Aorta (tissue), 5 donors: Measurements from ENCODE around the gene SFT2D1. TPM values are rescaled to one million over a fixed set of nuclear protein-coding genes. Genes with fewer than 3 reads are reported as not detected.
A peak's percentile ranks its signal among the peaks of the same experiment; 100 is the strongest.

Source experiments
- ATAC-seq: fragments of 200-7000 bp; cut with Tn5 transposase; one replicate; pipeline ENCODE4 v1.9.1; 2022; ENCODE audit warnings: moderate library complexity; ENCODE audit not compliant: low FRiP score
- DNase-seq, 2 donors: peaks; one replicate each; pipeline ENCODE4 v3.0.0-alpha.2; 2020
- H3K27ac ChIP-seq, 2 donors: one replicate each; pipeline ENCODE4 v1.5.1; 2013; ENCODE audit warnings: low read length in 2 of 2, mild to moderate bottlenecking in 2 of 2, moderate library complexity in 2 of 2, control low read depth in 1 of 2, inconsistent platforms in 1 of 2, low read depth in 1 of 2
- H3K27me3 ChIP-seq, 2 donors: one replicate each; pipeline ENCODE4 v1.6.1; 2013; ENCODE audit warnings: control low read depth in 1 of 2, low read length in 1 of 2, mild to moderate bottlenecking in 1 of 2, moderate library complexity in 1 of 2; ENCODE audit not compliant: insufficient read depth in 2 of 2, control insufficient read depth in 1 of 2
- H3K36me3 ChIP-seq, 2 donors: one replicate each; pipeline ENCODE4 v1.6.1; 2013; ENCODE audit warnings: control low read depth in 1 of 2, low read length in 1 of 2, mild to moderate bottlenecking in 1 of 2; ENCODE audit not compliant: insufficient read depth in 2 of 2, control insufficient read depth in 1 of 2
- H3K4me1 ChIP-seq, 2 donors: one replicate each; pipeline ENCODE4 v1.6.1; 2013; ENCODE audit warnings: low read length in 2 of 2, control low read depth in 1 of 2, mild to moderate bottlenecking in 1 of 2, moderate library complexity in 1 of 2; ENCODE audit not compliant: insufficient read depth in 2 of 2, control insufficient read depth in 1 of 2
- H3K4me3 ChIP-seq, 2 donors: one replicate each; pipeline ENCODE4 v1.5.1; 2013; ENCODE audit warnings: low read length in 2 of 2, control low read depth in 1 of 2, mild to moderate bottlenecking in 1 of 2
- H3K9me3 ChIP-seq: one replicate; pipeline ENCODE4 v1.6.1; 2013; ENCODE audit warnings: mild to moderate bottlenecking, low read length; ENCODE audit not compliant: control insufficient read depth
- WGBS, 2 donors: extraction: QIAGEN DNeasy Blood & Tissue Kit; methylation state at CpG; one replicate each; pipeline ENCODE4 v1.1.7; 2013; 5-methylcytosine and 5-hydroxymethylcytosine counted together
- intact Hi-C, 2 donors: fragments of 100-400 bp; cut with DNase I; formaldehyde crosslinking; loops; one replicate each; pipeline versions ENCODE4 v1.14.2 to v1.15.0; 2022
- polyA plus RNA-seq, 2 donors: library from polyadenylated mRNA; stranded (reverse); fragments of 200-250 nt; gene quantifications; one replicate each; pipeline ENCODE4 v1.2.3, GENCODE V29; 2013
- total RNA-seq, 2 donors: library from RNA; stranded (reverse); fragmentation: NEBNext Ultra II Directional; extraction: Animal tissue kit (Norgen Biotek cat#: 25700); gene quantifications; one replicate each; pipeline ENCODE4 v1.2.1, GENCODE V29; 2021
- donor health status: healthy with polysubstance abuse.
- donor health status: Bipolar disorder and iron deficiency.
- donor health status: DM: no; HTN: no; CAD: no.
- donor health status: DM: no; HTN: no; CAD: no.
- donor health status: DM: yes; HTN: yes; CAD: no.

The SFT2D1 gene
- total and polyA plus RNA-seq, 4 donors: 36.5 to 53.5 (median 37.2) TPM

DNA sequence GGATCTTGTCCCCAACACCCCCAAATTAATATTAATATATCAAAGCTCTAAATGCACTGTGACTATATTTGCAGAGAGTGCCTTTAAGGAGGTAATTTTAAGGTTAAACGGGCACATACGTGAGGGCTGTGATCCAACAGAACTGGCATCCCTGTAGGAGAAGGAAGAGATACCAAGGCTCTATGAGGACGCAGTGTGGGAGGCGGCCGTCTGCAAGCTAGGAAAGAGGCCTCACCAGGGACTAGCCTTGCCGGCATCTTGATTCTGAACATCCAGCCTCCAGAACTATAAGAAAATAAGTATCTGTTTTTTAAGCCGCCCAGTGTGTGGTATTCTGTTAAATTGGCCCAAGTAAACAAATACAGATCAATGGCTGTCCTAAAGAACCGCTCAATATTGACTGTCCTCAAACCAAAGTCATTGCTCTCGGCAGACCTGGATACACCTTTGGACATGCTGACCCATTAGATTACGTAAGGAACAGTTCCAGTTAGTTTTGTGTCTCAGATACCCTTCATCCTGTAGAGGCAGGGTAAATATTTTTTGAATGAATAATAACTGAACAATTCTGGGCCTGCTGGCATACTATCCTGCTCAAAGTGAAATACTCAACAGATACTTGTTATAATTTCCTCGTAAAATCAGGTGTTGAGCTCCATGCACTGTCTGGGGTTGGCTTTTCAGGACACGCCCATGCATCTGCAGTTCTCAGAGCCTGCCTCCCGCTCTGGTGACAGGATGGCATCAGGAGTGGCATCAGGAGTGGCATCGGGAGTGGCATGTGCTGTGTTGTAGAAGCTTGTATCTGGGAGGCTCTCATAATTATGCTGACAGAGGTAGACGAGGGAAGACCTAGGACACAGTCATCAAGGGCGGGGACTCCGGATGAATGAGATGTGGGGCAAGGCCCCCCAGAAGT is 40.5 kb downstream of the SFT2D1 start:
- H3K4me1 ChIP-seq: no peaks in the 10 kb centered on the region
- ATAC-seq: no peak
- WGBS, 2 donors: 89 to 90% methylated on average over 17 of the region's 17 CpGs
- no peaks in the 10 kb centered on the region for H3K36me3 ChIP-seq
- H3K4me3 ChIP-seq: no peak overlapping the region
- no peak for DNase-seq
- no peaks in the 10 kb centered on the region for H3K9me3 ChIP-seq
- H3K27ac ChIP-seq: no peak overlapping the region
- peaks cover 0 to 1% of the 10 kb centered on the region in 2 donors for H3K27me3 ChIP-seq
- intact Hi-C loops: no loop called here

DNA sequence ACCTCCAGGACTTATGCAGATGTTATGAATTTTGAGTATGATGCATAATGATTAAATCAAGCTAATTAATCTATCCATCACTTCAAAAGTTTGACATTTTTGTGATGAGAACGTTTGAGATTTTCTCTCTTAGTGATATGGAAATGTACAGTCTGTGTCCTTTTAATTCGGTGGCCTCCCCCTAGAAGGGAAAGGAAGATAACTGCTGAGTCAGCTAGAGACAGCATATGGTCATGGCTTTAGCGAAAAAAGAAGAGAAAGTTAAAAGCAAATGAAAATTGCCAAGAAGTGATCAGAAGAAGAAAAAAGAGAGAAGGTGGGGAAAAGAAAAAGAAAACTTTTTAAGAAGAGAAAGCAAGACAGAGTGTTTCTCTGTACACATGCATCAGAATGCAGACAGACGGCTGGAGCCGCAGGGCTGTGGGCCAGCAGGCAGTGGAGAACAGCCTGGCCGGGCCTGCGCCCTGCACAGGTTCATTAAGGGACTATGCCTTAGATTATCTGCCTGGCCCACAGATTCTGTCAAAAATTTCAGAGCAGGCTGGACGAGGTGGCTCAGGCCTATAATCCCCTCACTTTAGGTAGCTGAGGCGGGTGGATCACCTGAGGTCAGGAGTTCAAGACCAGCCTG is 41.9 kb downstream of the SFT2D1 start:
- Histone ChIP-seq H3K4me3 (no peak overlapping the region), H3K27ac (no peak overlapping the region), H3K4me1 (no peaks in the 10 kb centered on the region), H3K27me3 (peaks cover 0 to 1% of the 10 kb centered on the region in 2 donors), H3K9me3 (no peaks in the 10 kb centered on the region), H3K36me3 (no peaks in the 10 kb centered on the region)
- WGBS, 2 donors: 78 to 83% methylated on average over 9 of the region's 9 CpGs
- no peak for ATAC-seq
- intact Hi-C loops: no loop called here
- no peak for DNase-seq

DNA sequence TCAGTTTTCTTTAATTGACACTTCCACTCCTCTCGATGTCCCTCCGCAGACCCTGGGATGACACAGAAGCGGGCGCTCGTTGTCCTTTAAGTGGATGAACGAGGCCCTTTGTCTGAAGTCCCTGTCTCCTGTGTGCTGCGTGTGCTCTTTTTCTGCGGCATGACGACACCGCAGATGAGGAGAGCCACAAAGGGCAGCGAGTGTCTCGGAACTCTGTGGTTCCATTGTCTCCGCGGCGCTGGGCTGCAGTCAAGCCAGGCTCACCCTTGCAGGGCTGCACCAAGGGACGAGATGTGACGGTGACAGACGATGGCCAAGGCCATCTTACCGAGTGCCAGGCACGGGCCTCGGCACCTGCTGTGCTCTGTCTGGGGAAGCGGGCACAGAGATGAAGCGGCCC is 44.7 kb downstream of the SFT2D1 start:
- Histone ChIP-seq H3K4me3 (no peak overlapping the region), H3K9me3 (no peaks in the 10 kb centered on the region), H3K36me3 (no peaks in the 10 kb centered on the region), H3K4me1 (no peaks in the 10 kb centered on the region), H3K27ac (no peak overlapping the region), H3K27me3 (no peaks in the 10 kb centered on the region)
- intact Hi-C loops: no loop called here
- WGBS, 2 donors: 92 to 95% methylated on average over 23 of the region's 23 CpGs
- DNase-seq (no peak), ATAC-seq (no peak)

DNA sequence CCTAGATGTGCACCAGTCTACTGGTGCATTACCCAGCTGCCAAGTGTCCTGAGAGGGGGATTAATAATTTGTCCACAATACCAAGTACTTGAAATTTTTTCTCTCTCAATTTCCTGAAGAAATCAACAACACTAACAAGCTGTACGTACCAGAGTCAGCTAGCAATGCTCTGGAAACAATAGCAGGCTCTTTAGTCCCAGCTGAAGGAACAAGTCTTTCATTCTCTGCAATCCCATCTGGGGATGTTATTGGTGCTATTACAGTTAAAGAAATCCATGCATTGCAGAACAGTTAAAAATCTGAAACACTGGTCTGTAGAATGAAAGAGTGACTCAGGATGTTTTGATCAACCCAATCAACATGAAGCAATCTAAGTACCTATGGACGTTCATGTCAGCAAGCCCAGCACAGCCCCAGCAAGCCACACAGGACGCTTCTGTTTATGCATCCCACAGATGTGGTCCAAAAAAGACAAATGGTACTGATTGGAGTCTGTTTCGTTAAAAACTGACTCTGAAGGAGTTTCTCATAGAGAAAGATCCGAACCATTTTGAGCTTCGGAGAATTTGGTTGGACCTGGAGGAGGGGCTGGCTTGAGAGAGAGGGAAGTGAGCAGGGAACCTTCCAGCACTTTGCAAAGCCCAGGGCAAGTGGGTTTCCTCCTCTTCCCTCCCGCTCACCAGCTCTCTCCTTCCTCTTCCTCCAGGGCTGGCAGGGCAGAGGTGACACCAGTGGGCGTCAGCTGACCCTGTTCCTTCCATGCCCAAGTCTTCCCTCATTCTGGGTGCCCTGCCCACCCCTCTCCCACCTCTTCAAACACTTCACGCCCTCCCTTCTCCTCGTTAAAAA is 46.1 kb downstream of the SFT2D1 start:
- 84% methylated on average over 10 of the region's 10 CpGs for WGBS, 2 donors
- Histone ChIP-seq H3K27me3 (no peaks in the 10 kb centered on the region), H3K4me1 (no peaks in the 10 kb centered on the region), H3K9me3 (no peaks in the 10 kb centered on the region), H3K27ac (no peak overlapping the region), H3K36me3 (no peaks in the 10 kb centered on the region), H3K4me3 (no peak overlapping the region)
- no peak for DNase-seq
- no peak for ATAC-seq
- intact Hi-C loops: no loop called here

DNA sequence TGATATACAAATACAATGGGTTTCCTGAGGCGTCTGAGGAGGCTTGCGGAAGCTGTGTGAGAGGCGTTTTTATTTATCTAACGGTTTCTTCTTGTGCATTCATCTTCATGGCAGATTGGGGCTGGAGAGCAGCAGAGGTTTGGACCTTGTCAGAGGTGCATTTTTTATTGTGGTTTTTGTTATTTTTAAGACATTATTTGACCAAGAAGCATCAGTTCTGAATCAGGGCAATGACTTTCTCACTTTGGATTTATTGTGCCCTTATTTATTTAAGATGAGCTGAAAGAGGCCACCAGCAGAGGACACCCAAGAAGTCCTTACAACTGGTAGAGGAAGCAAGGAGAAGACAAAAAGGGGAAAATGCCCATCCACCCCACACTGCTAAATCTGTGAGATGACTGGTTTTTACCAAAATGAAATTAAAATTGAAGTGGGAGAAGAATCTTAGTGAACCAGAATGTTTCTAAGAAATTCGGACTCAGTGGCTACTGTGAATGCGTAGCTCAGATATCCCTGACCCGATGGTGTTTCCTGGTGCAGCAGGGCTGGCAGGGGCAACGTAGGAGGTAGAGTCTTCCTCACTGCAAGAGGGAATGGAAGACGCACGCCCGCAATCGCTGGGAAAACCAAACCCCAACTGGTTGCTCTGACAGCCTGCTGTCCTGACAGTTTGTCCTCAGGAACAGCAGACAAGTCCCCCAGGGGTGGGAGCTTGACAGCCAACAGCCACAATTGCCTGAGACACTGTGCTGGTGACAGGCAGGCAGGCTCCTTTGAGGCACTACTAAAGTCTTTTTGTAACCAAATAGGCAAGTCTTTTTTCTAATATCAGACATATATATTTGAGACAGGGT is 48.4 kb downstream of the SFT2D1 start:
- H3K36me3 ChIP-seq: no peaks in the 10 kb centered on the region
- 72 to 73% methylated on average over 12 of the region's 12 CpGs for WGBS, 2 donors
- ATAC-seq: no peak
- H3K27ac ChIP-seq: no peak overlapping the region
- intact Hi-C loops: no loop called here
- H3K4me1 ChIP-seq: no peaks in the 10 kb centered on the region
- H3K27me3 ChIP-seq: no peaks in the 10 kb centered on the region
- no peaks in the 10 kb centered on the region for H3K9me3 ChIP-seq
- no peak overlapping the region for H3K4me3 ChIP-seq
- DNase-seq: no peak

DNA sequence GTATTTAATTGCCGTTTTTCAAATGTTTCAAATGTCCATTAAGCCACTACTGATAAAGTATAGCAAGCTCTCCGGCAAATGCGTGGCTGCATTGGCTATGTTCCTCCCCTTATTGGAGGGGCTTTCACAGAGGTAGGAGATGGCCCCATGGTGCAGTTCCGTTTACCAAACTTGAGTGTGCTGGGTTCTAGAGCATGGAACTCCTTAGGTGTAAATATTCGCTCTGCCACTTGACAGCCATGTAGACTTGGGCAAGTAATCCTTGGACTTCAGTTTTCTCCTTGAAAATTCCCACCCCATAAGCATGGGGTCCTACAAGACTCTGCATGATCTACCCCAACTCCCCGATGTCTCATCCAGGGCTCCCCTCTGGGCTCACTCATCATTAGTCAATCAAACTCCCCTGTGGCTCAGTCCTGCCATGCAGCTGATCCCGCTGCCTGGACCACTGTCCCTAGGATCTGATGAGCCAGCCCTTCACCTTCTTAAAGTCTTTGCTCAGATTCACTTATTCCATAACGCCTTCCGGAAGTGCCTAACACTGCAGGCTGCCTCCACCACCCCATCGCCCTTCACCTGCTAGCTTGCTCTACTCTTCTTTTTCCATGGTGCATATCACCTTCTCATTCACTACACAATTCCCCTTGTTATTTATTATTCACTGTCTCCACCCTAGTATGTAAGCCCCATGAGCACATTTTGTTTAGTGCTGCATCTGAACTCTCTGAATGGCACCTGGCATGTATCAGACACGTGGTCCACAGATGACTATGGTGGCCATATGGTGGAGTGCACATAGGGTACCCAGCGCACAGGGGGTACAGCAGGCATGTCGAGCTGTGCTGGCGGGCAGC is 52.9 kb downstream of the SFT2D1 start:
- 90 to 93% methylated on average over 14 of the region's 14 CpGs for WGBS, 2 donors
- Histone ChIP-seq H3K4me3 (no peak overlapping the region), H3K27ac (no peak overlapping the region), H3K4me1 (no peaks in the 10 kb centered on the region), H3K9me3 (no peaks in the 10 kb centered on the region), H3K36me3 (no peaks in the 10 kb centered on the region), H3K27me3 (no peaks in the 10 kb centered on the region)
- DNase-seq (no peak), ATAC-seq (no peak)
- intact Hi-C loops: no loop called here

DNA sequence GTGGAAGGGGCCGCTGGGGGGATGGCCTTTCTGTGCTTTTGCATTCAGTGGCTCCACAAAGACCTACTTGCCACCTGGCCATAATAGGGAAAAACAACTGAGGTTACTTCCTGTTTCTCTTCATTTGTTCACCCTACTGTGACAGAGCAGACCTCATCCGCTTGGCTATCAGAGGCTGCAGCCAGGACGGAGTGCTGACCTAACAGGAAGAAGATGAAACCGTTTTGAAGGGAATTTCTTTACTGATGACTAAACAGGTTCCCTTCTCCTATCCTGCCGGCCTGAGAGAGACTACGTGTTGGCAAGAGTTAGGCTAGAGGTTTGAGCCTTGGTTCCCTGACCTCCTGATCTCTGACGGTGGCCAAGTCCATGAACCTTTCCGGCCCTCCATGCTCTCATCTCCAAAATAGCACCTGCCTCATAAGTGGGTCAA is 55.5 kb downstream of the SFT2D1 start:
- Histone ChIP-seq H3K4me3 (no peak overlapping the region), H3K27me3 (no peaks in the 10 kb centered on the region), H3K36me3 (no peaks in the 10 kb centered on the region), H3K27ac (no peak overlapping the region), H3K4me1 (no peaks in the 10 kb centered on the region), H3K9me3 (no peaks in the 10 kb centered on the region)
- no peak for DNase-seq
- intact Hi-C loops: no loop called here
- peak; percentile 15 for ATAC-seq
- WGBS, 2 donors: 65 to 66% methylated on average over 8 of the region's 8 CpGs
